ENCODE measurements around the gene RHBDF2.

RHBDF2 gene

GRCh38 chr17:76501018-76501826 is at the start of gene RHBDF2:
RHBDF2 (minus strand) TSS chr17:76501423; CDS start chr17:76481524, 19,899 bp downstream.
- DNase-seq (ENCODE audit: low read depth, low spot score), result no peak

- no peak for DNase-seq (ENCODE audit: low read depth, low spot score)
Observed at GRCh38 chr17:76549539-76549938, 48.3 kb upstream of the RHBDF2 start.

GRCh38 chr17:76549215-76549518 is 47.9 kb upstream of the RHBDF2 start:
- no peak for DNase-seq (ENCODE audit: low read depth, low spot score)

GRCh38 chr17:76548378-76549214 is 47.4 kb upstream of the RHBDF2 start:
- no peak for DNase-seq (ENCODE audit: low read depth, low spot score)

GRCh38 chr17:76547642-76548202 is 46.5 kb upstream of the RHBDF2 start:
- DNase-seq (ENCODE audit: low read depth, low spot score), result no peak

- no peak for DNase-seq (ENCODE audit: low read depth, low spot score)
Observed at GRCh38 chr17:76547183-76547641, 46.0 kb upstream of the RHBDF2 start.

- no peak for DNase-seq (ENCODE audit: low read depth, low spot score)
Observed at GRCh38 chr17:76546556-76547182, 45.4 kb upstream of the RHBDF2 start.

GRCh38 chr17:76545918-76546555 is 44.8 kb upstream of the RHBDF2 start:
- DNase-seq (ENCODE audit: low read depth, low spot score), result no peak

GRCh38 chr17:76544546-76545365 is 43.5 kb upstream of the RHBDF2 start:
- DNase-seq (ENCODE audit: low read depth, low spot score), result no peak

GRCh38 chr17:76543826-76544545 is 42.8 kb upstream of the RHBDF2 start:
- no peak for DNase-seq (ENCODE audit: low read depth, low spot score)

GRCh38 chr17:76543482-76543825 is 42.2 kb upstream of the RHBDF2 start:
- DNase-seq (ENCODE audit: low read depth, low spot score), result no peak

GRCh38 chr17:76542984-76543383 is 41.8 kb upstream of the RHBDF2 start:
- no peak for DNase-seq (ENCODE audit: low read depth, low spot score)

GRCh38 chr17:76542566-76542971 is 41.3 kb upstream of the RHBDF2 start:
- DNase-seq (ENCODE audit: low read depth, low spot score), result no peak

GRCh38 chr17:76541739-76542454 is 40.7 kb upstream of the RHBDF2 start:
- no peak for DNase-seq (ENCODE audit: low read depth, low spot score)

GRCh38 chr17:76540381-76541300 is 39.4 kb upstream of the RHBDF2 start:
- peak; percentile 95 for DNase-seq (ENCODE audit: low read depth, low spot score)

GRCh38 chr17:76539631-76540271 is 38.5 kb upstream of the RHBDF2 start, which contains the start of gene PRCD:
PRCD (plus strand) TSS chr17:76540044; CDS start chr17:76540142, 98 bp downstream.
- DNase-seq (ENCODE audit: low read depth, low spot score), result no peak

GRCh38 chr17:76538941-76539570 is 37.8 kb upstream of the RHBDF2 start:
- no peak for DNase-seq (ENCODE audit: low read depth, low spot score)

Data from iPS DF 19.7 (cell line).